ENCODE data around the gene SHF.
"Not testable (repeated sequence)": the region's sequence is repeated elsewhere in the genome, so short reads cannot be mapped to it uniquely, and the experiment has no call there.

SHF gene

DNA sequence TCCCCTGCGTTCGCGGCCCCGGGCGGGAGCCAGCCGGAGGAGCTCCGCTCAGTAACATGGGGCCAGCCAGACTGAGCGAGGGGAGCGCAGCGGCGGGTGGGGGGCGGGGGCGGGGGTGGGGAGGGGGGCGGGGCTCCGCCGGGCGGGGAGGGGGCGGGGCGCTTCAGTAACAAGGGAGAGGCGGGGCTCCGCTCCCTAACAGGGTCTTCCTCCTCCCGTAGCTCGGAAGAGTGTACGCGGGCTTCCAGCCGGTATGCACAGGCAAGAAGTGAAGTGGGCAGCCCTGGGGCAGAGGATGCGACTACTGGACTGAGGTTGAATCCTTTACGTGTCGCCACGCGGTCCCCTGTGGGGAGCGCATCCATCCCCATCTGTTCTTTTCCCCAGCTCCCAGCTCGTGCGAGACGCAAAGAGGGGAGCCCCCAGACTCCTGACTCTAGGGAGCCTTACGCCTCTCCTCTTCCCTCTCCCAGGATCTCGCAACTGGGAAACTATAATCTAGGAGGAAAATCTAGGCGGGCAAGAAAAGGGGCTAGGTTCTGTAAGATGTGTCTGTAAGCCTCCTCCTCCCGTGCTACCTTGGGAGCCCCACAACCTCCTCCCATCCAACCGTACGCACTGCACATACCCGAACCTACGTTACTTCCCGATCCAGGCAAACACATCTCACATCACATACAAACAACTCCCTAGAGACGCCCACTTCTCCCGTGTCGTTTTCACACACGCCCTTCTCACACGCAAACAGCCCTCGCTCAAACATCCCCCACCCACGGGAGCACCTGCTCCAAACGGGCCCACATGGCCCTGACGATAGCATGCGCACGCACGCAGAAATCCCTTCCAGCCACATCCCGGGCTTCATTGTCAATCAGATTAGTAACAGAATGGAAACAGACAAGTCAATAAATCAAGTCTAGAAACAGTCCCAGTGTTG, at the start of gene SHF:
Gene SHF (minus strand): TSS at position 73 of the 937 bp plus-strand sequence. CDS start 15 bp downstream, at position 58.
- DNase-seq, result peak; percentile 48

DNA sequence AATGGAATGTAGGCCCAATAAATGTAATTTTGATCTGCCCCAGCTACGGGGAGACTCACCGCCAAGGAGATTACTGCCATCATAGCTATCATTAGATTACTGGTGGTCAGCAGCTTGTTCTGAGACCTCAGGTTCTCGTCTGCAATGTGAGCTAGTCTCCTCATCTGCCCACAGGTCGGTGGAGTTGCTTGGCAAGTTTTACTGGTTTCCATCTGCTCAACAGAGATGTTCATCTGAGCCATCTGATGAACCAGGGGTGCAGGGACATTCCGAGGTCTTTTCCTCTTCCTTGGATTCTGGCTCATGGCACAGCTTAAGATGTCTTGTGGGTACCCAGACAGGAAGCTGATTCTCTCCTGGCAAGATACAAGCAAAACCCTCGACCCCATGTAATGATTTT, 49.0 kb upstream of the SHF start:
- not testable (repeated sequence) for DNase-seq

GRCh38 chr15:45234562-45235235, 46.9 kb upstream of the SHF start:
- no peak for DNase-seq

DNA sequence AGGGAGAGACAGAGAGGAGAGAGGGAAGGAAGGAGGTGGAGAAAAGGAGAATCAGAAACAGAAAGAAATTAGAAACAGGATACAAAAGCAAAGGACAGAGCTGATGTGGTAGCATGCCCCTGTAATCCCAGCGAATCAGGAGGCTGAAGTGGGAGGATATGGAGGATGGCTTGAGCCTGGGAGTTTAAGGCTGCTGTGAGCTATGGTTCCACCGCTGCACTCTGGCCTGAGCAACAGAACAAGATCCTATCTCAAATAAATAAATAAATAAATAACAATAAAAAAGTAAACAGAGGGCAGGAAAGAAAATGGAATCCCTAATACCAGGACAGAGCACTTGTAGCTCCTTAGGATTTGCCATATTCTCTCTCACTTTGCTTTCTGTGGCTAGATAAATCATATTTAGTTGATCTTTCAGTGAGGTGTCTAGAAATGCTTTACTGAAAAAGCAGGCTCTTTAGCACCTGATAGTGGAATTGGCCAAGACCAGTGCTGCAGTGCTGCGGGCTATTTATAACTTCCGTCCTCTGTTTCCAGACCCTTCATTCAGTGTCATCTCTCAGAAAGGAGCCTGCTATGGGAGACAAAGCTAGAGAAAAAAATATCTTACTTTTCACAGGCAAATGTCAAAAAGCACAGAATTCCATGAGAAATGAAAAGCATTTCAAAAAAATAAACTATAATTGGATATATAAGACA, 44.2 kb upstream of the SHF start:
- no peak for DNase-seq

- DNase-seq, result no peak
Observed at GRCh38 chr15:45231132-45231531, 43.4 kb upstream of the SHF start.

GRCh38 chr15:45230245-45230965, 42.6 kb upstream of the SHF start:
- DNase-seq, result no peak

GRCh38 chr15:45228931-45229330, 41.2 kb upstream of the SHF start:
- no peak for DNase-seq

GRCh38 chr15:45225506-45226273, 37.9 kb upstream of the SHF start:
- DNase-seq, result no peak

- DNase-seq, result no peak
Observed at GRCh38 chr15:45224621-45225217, 37.0 kb upstream of the SHF start.

DNA sequence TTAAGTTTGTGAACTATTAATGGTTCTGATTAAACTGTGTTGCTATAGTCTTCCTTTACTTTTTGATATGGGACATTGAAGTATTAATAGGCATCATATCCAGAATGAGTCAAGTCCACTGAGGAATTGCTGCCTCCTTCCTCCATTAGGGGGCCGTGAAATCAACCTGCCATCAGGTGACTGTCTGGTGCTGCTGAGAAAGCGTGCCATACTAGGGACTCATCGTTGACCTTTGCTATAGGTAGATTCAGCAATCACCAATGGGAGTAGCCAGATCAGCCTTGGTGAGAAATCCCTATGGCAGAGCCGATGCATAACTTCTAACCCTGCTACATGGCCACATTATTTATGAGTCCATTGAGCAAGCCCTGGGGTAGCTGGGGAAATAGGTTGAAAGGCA, 34.2 kb upstream of the SHF start:
- no peak for DNase-seq

GRCh38 chr15:45221053-45221599, 33.4 kb upstream of the SHF start:
- DNase-seq, result no peak

DNA sequence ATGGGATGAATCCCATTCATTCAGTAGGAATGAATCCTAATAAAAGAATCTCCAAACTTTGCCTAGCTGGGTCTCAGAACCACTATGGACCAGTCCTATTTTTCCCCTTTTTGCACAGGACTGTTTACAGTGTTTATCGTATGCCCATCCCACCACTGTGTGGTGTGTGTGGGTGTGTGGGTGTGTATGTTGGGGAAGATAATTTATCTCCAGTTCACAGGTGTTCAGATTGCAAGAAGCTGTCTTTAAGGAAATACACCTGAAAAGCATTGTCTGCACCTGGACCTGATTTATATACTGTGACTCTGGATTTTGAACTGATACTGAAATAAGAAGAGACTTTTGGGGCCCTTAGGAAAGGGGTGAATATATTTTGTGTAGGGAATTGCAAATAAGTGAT, 24.7 kb upstream of the SHF start:
- no peak for DNase-seq

DNA sequence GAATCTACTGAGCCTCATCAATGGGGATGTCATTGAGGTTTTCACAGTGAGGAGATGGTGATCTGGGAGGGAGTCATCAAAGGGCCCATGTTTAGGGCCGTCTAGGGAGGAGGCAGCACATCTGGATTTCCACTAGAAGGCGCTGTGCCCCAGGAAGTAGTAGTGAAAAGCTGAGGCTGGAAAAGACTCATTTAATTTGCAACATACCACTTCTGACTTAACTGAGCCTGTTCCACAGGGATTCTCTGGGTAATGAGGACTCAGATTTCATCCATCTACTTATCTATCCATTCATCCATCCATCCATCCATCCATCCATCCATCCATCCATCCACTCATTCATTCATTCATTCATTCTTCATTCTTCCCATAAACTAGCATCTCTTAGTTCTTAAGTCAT, 17.4 kb upstream of the SHF start:
- peak; percentile 58 for DNase-seq

DNA sequence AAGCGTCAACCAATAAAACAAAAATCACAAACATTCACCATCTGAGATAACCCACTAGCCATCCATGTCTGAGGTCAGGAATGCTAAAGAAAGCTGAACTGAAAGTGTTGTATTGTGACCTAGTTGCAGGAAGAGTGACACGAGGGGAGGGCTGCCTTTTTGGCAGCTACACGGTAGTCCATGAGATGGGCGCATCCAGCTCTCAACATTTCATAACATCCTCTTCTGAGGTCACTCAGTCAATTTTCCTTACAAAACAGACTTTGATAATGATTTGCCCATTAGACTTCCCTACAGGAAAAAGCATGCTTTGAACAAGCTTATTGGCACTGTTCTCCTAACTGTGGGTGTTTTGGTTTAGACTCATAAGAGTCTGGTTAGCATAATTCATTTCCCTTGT, 15.4 kb upstream of the SHF start:
- no peak for DNase-seq

DNA sequence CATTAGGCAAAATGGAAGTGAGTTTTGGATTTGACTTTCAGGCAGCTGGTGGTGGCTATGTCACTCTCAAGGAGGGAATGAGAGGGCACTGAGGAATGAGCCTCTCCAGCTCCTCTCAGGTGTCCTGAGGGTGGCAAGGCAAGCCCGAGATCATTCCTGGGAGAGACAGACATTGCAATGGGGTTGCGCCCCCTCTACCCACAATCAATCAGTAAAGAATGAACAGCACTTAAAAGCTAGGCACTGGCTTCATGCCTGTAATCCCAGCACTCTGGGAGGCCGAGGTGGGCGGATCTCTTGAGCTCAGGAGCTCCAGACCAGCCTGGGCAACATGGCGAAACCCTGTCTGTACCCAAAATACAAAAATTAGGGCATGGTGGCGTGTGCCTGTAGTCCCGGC, 14.1 kb upstream of the SHF start:
- no peak for DNase-seq

DNA sequence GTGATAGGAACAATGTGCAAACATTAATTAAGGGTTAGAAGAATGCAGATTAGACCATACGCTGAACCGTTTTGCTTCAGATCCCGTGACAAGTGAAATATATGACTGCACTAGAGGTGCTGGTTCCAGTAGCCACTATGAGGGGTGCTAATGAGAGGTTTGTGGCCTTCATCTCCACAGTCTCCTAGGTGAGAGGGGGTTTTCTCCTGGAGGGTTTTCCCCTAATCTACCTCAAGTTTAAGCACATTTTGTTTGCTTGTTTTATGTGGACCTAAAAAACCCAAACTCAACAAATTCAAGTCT, 13.7 kb upstream of the SHF start:
- DNase-seq, result no peak

- peak; percentile 82 for DNase-seq
Observed at GRCh38 chr15:45200799-45201556, 13.2 kb upstream of the SHF start.

DNA sequence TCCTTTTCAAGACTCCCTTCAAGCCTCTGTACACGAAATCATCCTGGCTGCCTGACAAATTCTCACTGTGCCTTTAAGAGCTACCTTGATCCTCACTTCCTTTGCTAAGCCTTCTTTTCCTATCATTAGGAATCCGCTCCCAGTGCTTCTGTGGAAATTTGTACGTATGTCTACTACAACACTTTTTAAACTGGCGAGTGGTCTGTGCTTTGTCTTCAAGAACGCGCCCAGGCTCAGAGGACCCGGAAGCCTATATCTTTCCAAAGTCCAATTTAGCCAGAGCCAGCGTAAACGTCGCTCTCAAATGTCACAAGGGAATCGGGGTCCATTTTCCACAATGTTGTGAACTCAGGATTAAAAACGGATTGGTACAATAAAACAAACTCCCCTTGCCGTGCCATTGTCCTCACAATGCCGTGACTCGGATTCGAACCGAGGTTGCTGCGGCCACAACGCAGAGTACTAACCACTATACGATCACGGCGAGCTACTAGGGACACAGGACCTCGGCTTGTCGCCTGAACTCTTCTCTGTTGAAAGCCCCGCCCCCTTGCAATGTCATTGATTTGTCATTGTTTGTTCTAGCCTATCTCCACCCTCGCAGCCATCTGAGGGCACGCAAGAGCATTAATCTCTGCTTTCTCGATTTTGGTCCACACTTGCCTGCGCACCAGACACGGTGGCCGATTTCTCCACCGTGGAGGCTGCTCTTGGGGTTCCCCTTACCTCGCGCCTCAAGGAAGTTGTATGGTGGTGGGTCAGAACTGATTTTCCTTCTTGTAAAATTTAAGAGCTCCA, 12.4 kb upstream of the SHF start:
- DNase-seq, result peak; percentile 98

GRCh38 chr15:45199136-45199810, 11.5 kb upstream of the SHF start:
- no peak for DNase-seq

Measured in fibroblast of skin of right quadriceps (primary cell).